H9 (cell line): ENCODE measurements around the gene ACYP1. TPM values are rescaled to one million over a fixed set of nuclear protein-coding genes. Genes with fewer than 3 reads are reported as not detected.

Experiments
- DNase-seq: peaks from one replicate; pipeline ENCODE4 v3.0.0-alpha.2; 2017
- H2AFZ ChIP-seq: one replicate; pipeline ENCODE4 v1.6.1; 2013; ENCODE audit warnings: mild to moderate bottlenecking, low read length, control low read depth, moderate library complexity
- H2AK5ac ChIP-seq: 2 replicates; pipeline ENCODE4 v1.6.1; 2013; ENCODE audit warnings: low read length, control low read depth, mixed read lengths; ENCODE audit not compliant: insufficient read length
- H2BK120ac ChIP-seq: one replicate; pipeline ENCODE4 v1.6.1; 2013; ENCODE audit warnings: low read depth, mild to moderate bottlenecking, low read length, control low read depth, inconsistent platforms; ENCODE audit not compliant: poor library complexity, severe bottlenecking
- H2BK12ac ChIP-seq: 2 replicates; pipeline ENCODE4 v1.6.1; 2013; ENCODE audit warnings: low read length, control low read depth, mixed read lengths, low read depth; ENCODE audit not compliant: insufficient read length
- H2BK15ac ChIP-seq: 2 replicates; pipeline ENCODE4 v1.6.1; 2013; ENCODE audit warnings: low read depth, low read length, control low read depth
- H2BK20ac ChIP-seq: one replicate; pipeline ENCODE4 v1.6.1; 2013; ENCODE audit warnings: low read depth, mild to moderate bottlenecking, low read length, control low read depth, inconsistent platforms; ENCODE audit not compliant: poor library complexity, severe bottlenecking
- H2BK5ac ChIP-seq: 2 replicates; pipeline ENCODE4 v1.6.1; 2013; ENCODE audit warnings: low read length, control low read depth, mixed read lengths; ENCODE audit not compliant: insufficient read length
- H3K14ac ChIP-seq: 2 replicates; pipeline ENCODE4 v1.6.1; 2013; ENCODE audit warnings: low read length, control low read depth; ENCODE audit not compliant: insufficient read depth
- H3K18ac ChIP-seq: 2 replicates; pipeline ENCODE4 v1.6.1; 2013; ENCODE audit warnings: low read depth, mild to moderate bottlenecking, mixed read lengths, low read length, control low read depth; ENCODE audit not compliant: insufficient read length
- H3K23ac ChIP-seq: 2 replicates; pipeline ENCODE4 v1.6.1; 2013; ENCODE audit warnings: low read length, control low read depth, mixed read lengths, low read depth; ENCODE audit not compliant: insufficient read length
- H3K23me2 ChIP-seq: 2 replicates; pipeline ENCODE4 v1.6.1; 2013; ENCODE audit warnings: low read depth, mild to moderate bottlenecking, mixed read lengths, low read length, control low read depth; ENCODE audit not compliant: insufficient read length, poor library complexity, severe bottlenecking
- H3K27ac ChIP-seq: 2 replicates; pipeline ENCODE4 v1.5.1; 2013; ENCODE audit warnings: low read length, control low read depth, mixed read lengths, low read depth; ENCODE audit not compliant: insufficient read length
- H3K27me3 ChIP-seq: 2 replicates; pipeline ENCODE4 v1.6.1; 2013; ENCODE audit warnings: low read length, control low read depth, inconsistent platforms; ENCODE audit not compliant: insufficient read depth
- H3K4ac ChIP-seq: 2 replicates; pipeline ENCODE4 v1.6.1; 2013; ENCODE audit warnings: low read depth, mild to moderate bottlenecking, control low read depth, inconsistent platforms, low read length, moderate library complexity
- H3K4me1 ChIP-seq: 2 replicates; pipeline ENCODE4 v1.6.1; 2013; ENCODE audit warnings: low read length, control low read depth, inconsistent platforms; ENCODE audit not compliant: insufficient read depth
- H3K4me2 ChIP-seq: 2 replicates; pipeline ENCODE4 v1.6.1; 2013; ENCODE audit warnings: low read length, control low read depth, mixed read lengths; ENCODE audit not compliant: insufficient read length, insufficient read depth
- H3K56ac ChIP-seq: 2 replicates; pipeline ENCODE4 v1.6.1; 2013; ENCODE audit warnings: low read depth, mild to moderate bottlenecking, mixed read lengths, low read length, control low read depth; ENCODE audit not compliant: insufficient read length
- H3K79me1 ChIP-seq: 2 replicates; pipeline ENCODE4 v1.6.1; 2013; ENCODE audit warnings: low read depth, mild to moderate bottlenecking, moderate library complexity, low read length, control low read depth, inconsistent platforms; ENCODE audit not compliant: insufficient read depth, poor library complexity, severe bottlenecking
- H3K79me2 ChIP-seq: 2 replicates; pipeline ENCODE4 v1.6.1; 2013; ENCODE audit warnings: low read length, control low read depth, inconsistent platforms; ENCODE audit not compliant: insufficient read depth
- H3K9ac ChIP-seq: 2 replicates; pipeline ENCODE4 v1.6.1; 2013; ENCODE audit warnings: low read length, control low read depth, mixed read lengths; ENCODE audit not compliant: insufficient read length; ENCODE audit errors: extremely low read depth
- H3K9me3 ChIP-seq: one replicate; pipeline ENCODE4 v1.6.1; 2013; ENCODE audit warnings: low read depth, low read length, inconsistent platforms; ENCODE audit not compliant: control insufficient read depth
- H3T11ph ChIP-seq: one replicate; pipeline ENCODE4 v1.6.1; 2013; ENCODE audit warnings: mild to moderate bottlenecking, low read length, control low read depth, inconsistent platforms
- H4K20me1 ChIP-seq: one replicate; pipeline ENCODE4 v1.6.1; 2013; ENCODE audit not compliant: control insufficient read depth, insufficient read length, insufficient read depth
- H4K5ac ChIP-seq: 2 replicates; pipeline ENCODE4 v1.6.1; 2013; ENCODE audit warnings: low read depth, mild to moderate bottlenecking, mixed read lengths, low read length, control low read depth; ENCODE audit not compliant: insufficient read length
- H4K8ac ChIP-seq: replicated peaks from 2 replicates; pipeline ENCODE4 v1.6.1; 2013; ENCODE audit warnings: low read length, control low read depth, mixed read lengths, low read depth; ENCODE audit not compliant: insufficient read length
- H4K91ac ChIP-seq: 2 replicates; pipeline ENCODE4 v1.6.1; 2013; ENCODE audit warnings: low read depth, mild to moderate bottlenecking, moderate library complexity, mixed read lengths, low read length, control low read depth; ENCODE audit not compliant: insufficient read length
- H3K27ac Mint-ChIP-seq, 3 experiments: 2 replicates in 2 of 3; 3 replicates in 1 of 3; pipeline ENCODE4 v1.8.0; 2020 to 2021; ENCODE audit warnings: mixed read lengths in 3 of 3, mild to moderate bottlenecking in 1 of 3, moderate library complexity in 1 of 3
- H3K27me3 Mint-ChIP-seq: 2 replicates; pipeline ENCODE4 v1.8.0; 2021; ENCODE audit warnings: low read depth, mild to moderate bottlenecking, moderate library complexity, mixed read lengths
- H3K36me3 Mint-ChIP-seq, 3 experiments: 2 replicates in 2 of 3; 3 replicates in 1 of 3; pipeline ENCODE4 v1.8.0; 2020 to 2021; ENCODE audit warnings: low read depth in 3 of 3, mixed read lengths in 3 of 3; ENCODE audit not compliant: insufficient read depth in 1 of 3
- H3K4me1 Mint-ChIP-seq, 2 experiments: 2 replicates each; pipeline ENCODE4 v1.8.0; 2020; ENCODE audit warnings: mixed read lengths in 2 of 2
- H3K4me3 Mint-ChIP-seq, 2 experiments: 2 replicates in 1 of 2; 3 replicates in 1 of 2; pipeline ENCODE4 v1.8.0; 2020 to 2021; ENCODE audit warnings: mild to moderate bottlenecking in 2 of 2, mixed read lengths in 2 of 2, moderate library complexity in 1 of 2
- H3K9me3 Mint-ChIP-seq, 2 experiments: 2 replicates in 1 of 2; 3 replicates in 1 of 2; pipeline ENCODE4 v1.8.0; 2020; ENCODE audit warnings: mild to moderate bottlenecking in 2 of 2, mixed read lengths in 2 of 2, moderate library complexity in 1 of 2
- CTCF ChIP-seq: fragments of 200-600 bp; sonication (generic); conservative IDR thresholded peaks from 3 replicates; pipeline ENCODE4 v1.8.0; 2021; ENCODE audit warnings: antibody characterized with exemption, mild to moderate bottlenecking
- WGBS: extraction: QIAGEN DNeasy Blood & Tissue Kit; methylation state at CpG from one replicate; pipeline ENCODE4 v1.1.7; 2013; ENCODE audit warnings: missing lambda C conversion rate, low lambda C conversion rate, mixed read lengths; ENCODE audit not compliant: insufficient read length; ENCODE audit errors: extremely low coverage; 5-methylcytosine and 5-hydroxymethylcytosine counted together
- total RNA-seq: library from RNA; stranded (reverse); gene quantifications from 2 replicates; pipeline ENCODE4 v1.2.1, GENCODE V29; 2021

ACYP1 gene
- total RNA-seq, 1 experiment from 2014 or later = 18.9 TPM

GRCh38 chr14:75051556-75051899 is 12.3 kb downstream of the ACYP1 start:
- H2BK20ac ChIP-seq = no peak overlapping the region
- H3K36me3 Mint-ChIP-seq = peaks cover 0 to 22% (median 6%) of the 10 kb centered on the region in 3 experiments; a peak in 4 of 7 replicates
- no peak overlapping the region for H2BK12ac ChIP-seq
- H3K23ac ChIP-seq = no peak overlapping the region
- no peaks in the 10 kb centered on the region for H3K9me3 ChIP-seq
- H3K27me3 Mint-ChIP-seq = no peaks in the 10 kb centered on the region
- no peak overlapping the region for H2BK120ac ChIP-seq
- H4K20me1 ChIP-seq = no peaks in the 10 kb centered on the region
- no peaks in the 10 kb centered on the region for H3K79me2 ChIP-seq
- no peak for TF ChIP-seq CTCF
- H3K27ac Mint-ChIP-seq = peak overlapping the region in 2 of 3 experiments; percentile 76 to 92; a peak in 3 of 7 replicates
- H2AFZ ChIP-seq = no peak overlapping the region
- H4K5ac ChIP-seq = no peak overlapping the region
- no peak overlapping the region for H3K56ac ChIP-seq
- no peak for DNase-seq
- H2BK15ac ChIP-seq = no peak overlapping the region
- peaks cover 3% of the 10 kb centered on the region for H3K23me2 ChIP-seq
- H3K4me1 Mint-ChIP-seq = no peaks in the 10 kb centered on the region; a peak in 1 of 4 replicates
- no peak overlapping the region for H2BK5ac ChIP-seq
- no peak overlapping the region for H3K27ac ChIP-seq
- no peak overlapping the region for H4K8ac ChIP-seq
- no peaks in the 10 kb centered on the region for H3K4me1 ChIP-seq
- H3K27me3 ChIP-seq = no peaks in the 10 kb centered on the region
- H3K79me1 ChIP-seq = no peaks in the 10 kb centered on the region
- peak overlapping the region; percentile 80 to 88 for H3K4me3 Mint-ChIP-seq
- H3K4me2 ChIP-seq = no peak overlapping the region
- H3K9me3 Mint-ChIP-seq = no peaks in the 10 kb centered on the region; a peak in 1 of 5 replicates
- no CpG with 5 or more reads among the region's 5 CpGs for WGBS
- no peak overlapping the region for H3K14ac ChIP-seq
- no peak overlapping the region for H4K91ac ChIP-seq
- H3T11ph ChIP-seq = no peak overlapping the region
- no peak overlapping the region for H3K4ac ChIP-seq
- H2AK5ac ChIP-seq = no peak overlapping the region
- no peak overlapping the region for H3K9ac ChIP-seq
- H3K18ac ChIP-seq = no peak overlapping the region
